Heart right ventricle (tissue), 16 donors: ENCODE measurements around the gene ARHGAP42. TPM values are rescaled to one million over a fixed set of nuclear protein-coding genes. Genes with fewer than 3 reads are reported as not detected.
A peak's percentile ranks its signal among the peaks of the same experiment; 100 is the strongest.

ENCODE experiments used
- ATAC-seq, 8 donors: fragments of 200-7000 bp; cut with Tn5 transposase; one replicate each; pipeline ENCODE4 v1.9.1; 2020; ENCODE audit warnings: mild to moderate bottlenecking in 8 of 8, moderate library complexity in 8 of 8, moderate number of reproducible peaks in 1 of 8
- DNase-seq, 2 donors: peaks; one replicate each; pipeline ENCODE4 v3.0.0-alpha.2; 2020
- H3K27ac ChIP-seq, 10 donors: fragments of 200-600 bp; sonication (generic) in 2 of 10; one replicate each; pipeline versions ENCODE4 v1.5.0 to v1.8.0; 2020 to 2022; ENCODE audit warnings: mild to moderate bottlenecking in 3 of 10
- H3K27me3 ChIP-seq, 7 donors: fragments of 200-600 bp; one replicate each; pipeline ENCODE4 v1.8.0; 2021 to 2022; ENCODE audit warnings: mild to moderate bottlenecking in 2 of 7
- H3K36me3 ChIP-seq, 9 donors: fragments of 200-600 bp; sonication (generic) in 1 of 9; one replicate each; pipeline versions ENCODE4 v1.5.0 to v1.8.0; 2020 to 2022; ENCODE audit warnings: mild to moderate bottlenecking in 2 of 9
- H3K4me1 ChIP-seq, 9 donors: fragments of 200-600 bp; sonication (generic) in 1 of 9; one replicate each; pipeline versions ENCODE4 v1.5.0 to v1.8.0; 2020 to 2022; ENCODE audit warnings: mild to moderate bottlenecking in 4 of 9
- H3K4me3 ChIP-seq, 10 donors: fragments of 200-600 bp; sonication (generic) in 2 of 10; one replicate each; pipeline versions ENCODE4 v1.5.0 to v1.8.0; 2020 to 2022; ENCODE audit warnings: mild to moderate bottlenecking in 7 of 10, moderate library complexity in 2 of 10
- H3K9me3 ChIP-seq, 11 donors: fragments of 200-600 bp in 10 of 11; sonication (generic) in 2 of 11; one replicate each; pipeline versions ENCODE4 v1.5.0 to v1.8.0; 2013 to 2022; ENCODE audit warnings: mild to moderate bottlenecking in 2 of 11, control low read depth in 1 of 11, moderate library complexity in 1 of 11
- CTCF ChIP-seq, 9 donors: fragments of 200-600 bp; sonication (generic) in 2 of 9; IDR thresholded peaks; one replicate each; pipeline versions ENCODE4 v1.5.0 to v1.8.0; 2021 to 2022; ENCODE audit warnings: antibody characterized with exemption in 9 of 9, mild to moderate bottlenecking in 5 of 9, moderate library complexity in 1 of 9
- WGBS, 2 donors: extraction: QIAGEN DNeasy Blood & Tissue Kit; methylation state at CpG; one replicate each; pipeline ENCODE4 v1.1.7; 2013; ENCODE audit warnings: inconsistent platforms in 1 of 2; 5-methylcytosine and 5-hydroxymethylcytosine counted together
- intact Hi-C, 10 donors: fragments of 100-400 bp; cut with DNase I; formaldehyde crosslinking; loops; one replicate each; pipeline versions ENCODE4 v1.11.1 to v1.14.2; 2022
- long read RNA-seq, 3 donors: library from polyadenylated mRNA; unstranded; transcript quantifications; one replicate each; pipeline ENCODE4 v2.0.0, GENCODE V29; 2020 to 2021
- polyA plus RNA-seq, 2 donors: library from polyadenylated mRNA; stranded (reverse); fragments of 200-250 nt; gene quantifications; one replicate each; pipeline ENCODE4 v1.2.3, GENCODE V29; 2013
- total RNA-seq, 10 donors: library from RNA; stranded (reverse); fragmentation: NEBNext Ultra II Directional in 3 of 10; extraction: Animal tissue kit (Norgen Biotek cat#: 25700) in 3 of 10; gene quantifications; one replicate each; pipeline versions ENCODE4 v1.2.1 to v1.2.4, GENCODE V29; 2021 to 2023
- donor health status: Arrhythmogenic right ventricular cardiomyopathy.
- donor health status: ischemic (EF 13 %, LVEDD 7.1; RV severe dilation, severe dysfunction).
- donor health status: healthy with polysubstance abuse.
- donor health status: DM: no; HTN: yes; CAD: no.
- donor health status: DM: no; HTN: no; CAD: no.
- donor health status: ischemic (EF 25% LVEDD 6.9; RV normal size, moderate dysfunction).
- donor health status: ischemic (EF 25% LVEDD 5.7; RV mildly dilated, moderate dysfunction).
- donor health status: healthy.
- donor health status: DM: yes; HTN: yes; CAD: no.
- donor health status: Ischemic cardiomyopathy.
- donor health status: ischemic (EF 35%, LVEDD 5.7; RV mildly dilated, moderate dysfunction).
- donor health status: nonischemic (EF 11% LVEDD 7.7; RV severe dilation, severe dysfunction).
- donor health status: DM: yes; HTN: yes; CAD: no.
- donor health status: PGD.
- donor health status: ischemic (EF 29% LVEDD 5.4; RV normal size, mild dysfunction).
- donor health status: nonischemic (EF 23%, LVEDD 6.1; RV moderate dilation, normal function).

The ARHGAP42 gene
- 10 to 100 TPM in 5 of 10 donors, 1 to 10 TPM in 5; 7.3 to 13.1 (median 9.5) TPM for total RNA-seq
- 1 to 10 TPM; 3.9 to 5.0 TPM for polyA plus RNA-seq
- long read RNA-seq, donor 1, partial matches to known transcripts = 1 of 1 reads
- long read RNA-seq, donor 1, other reads (novel, unspliced or antisense) = 0 of 1 reads
- long read RNA-seq, donor 2, full-length matches to known transcripts = 5 of 9 reads
- long read RNA-seq, donor 2, partial matches to known transcripts = 3 of 9 reads
- long read RNA-seq, donor 2, other reads (novel, unspliced or antisense) = 1 of 9 reads
- long read RNA-seq, donor 3, full-length matches to known transcripts = 3 of 7 reads
- long read RNA-seq, donor 3, partial matches to known transcripts = 2 of 7 reads
- long read RNA-seq, donor 3, other reads (novel, unspliced or antisense) = 2 of 7 reads

- no peaks in the 10 kb centered on the region for H3K9me3 ChIP-seq
- intact Hi-C loops = loop anchor here in 6 of 10 donors (2.0 to 10.0 kb wide), 6 partner anchors 35 to 248 kb away; no protein-coding TSS in a partner anchor
- peaks cover 0 to 50% (median 15%) of the 10 kb centered on the region in 9 donors for H3K4me1 ChIP-seq
- peak; percentile 77 to 93 (median 84) for ATAC-seq
- TF ChIP-seq CTCF (IDR thresholded peaks at IDR 0.05) = no peak
- peak within 1 kb of the TSS; percentile 72 to 89 (median 85) for H3K27ac ChIP-seq
- peak; percentile 75 for DNase-seq
- WGBS, 2 donors = 0 to 1% methylated on average over 56 to 80 of the region's 80 CpGs
- peaks cover 0 to 12% (median 0%) of the 10 kb centered on the region in 7 donors for H3K27me3 ChIP-seq
- no peaks in the 10 kb centered on the region for H3K36me3 ChIP-seq
- H3K4me3 ChIP-seq = peak within 1 kb of the TSS; percentile 58 to 80 (median 73)
Measured at GRCh38 chr11:100687054-100687629, at the start of gene ARHGAP42. Gene ARHGAP42, plus strand, starts transcription at chr11:100687288. Its CDS starts 391 bp downstream, at chr11:100687679.

- no peak overlapping the region for H3K27ac ChIP-seq
- H3K27me3 ChIP-seq = no peaks in the 10 kb centered on the region
- no peaks in the 10 kb centered on the region for H3K36me3 ChIP-seq
- no peak overlapping the region for H3K4me3 ChIP-seq
- no peak for DNase-seq
- WGBS, 2 donors = 79 to 81% methylated on average over 10 of the region's 10 CpGs
- peaks cover 0 to 6% (median 0%) of the 10 kb centered on the region in 11 donors for H3K9me3 ChIP-seq
- intact Hi-C loops = loop anchor here in 1 of 10 donors (5.0 kb wide), 1 partner anchor 60 kb away; no protein-coding TSS in a partner anchor
- no peak for ATAC-seq
- peaks cover 0 to 24% (median 7%) of the 10 kb centered on the region in 9 donors for H3K4me1 ChIP-seq
- TF ChIP-seq CTCF (IDR thresholded peaks at IDR 0.05) = no peak
Measured at GRCh38 chr11:100637706-100638105, 49.4 kb upstream of the ARHGAP42 start.

- no peak for ATAC-seq
- H3K27ac ChIP-seq = peak overlapping the region in 5 of 10 donors; percentile 10 to 38 (median 28)
Measured at GRCh38 chr11:100638648-100639047, 48.4 kb upstream of the ARHGAP42 start.

More at GRCh38 chr11:100638648-100639047, 48.4 kb upstream of the ARHGAP42 start:
- Histone ChIP-seq H3K9me3 (peaks cover 0 to 6% (median 0%) of the 10 kb centered on the region in 11 donors), H3K36me3 (no peaks in the 10 kb centered on the region), H3K4me3 (no peak overlapping the region), H3K27me3 (no peaks in the 10 kb centered on the region), H3K4me1 (peaks cover 0 to 15% (median 2%) of the 10 kb centered on the region in 9 donors)
- intact Hi-C loops = loop anchor here in 1 of 10 donors (5.0 kb wide), 1 partner anchor 61 kb away; no protein-coding TSS in a partner anchor
- WGBS, 2 donors = 79 to 80% methylated on average over 1 of the region's 1 CpG
- no peak for DNase-seq
- no peak for TF ChIP-seq CTCF (IDR thresholded peaks at IDR 0.05)
